ENCODE measurements around the gene TBPL2.

TBPL2 gene

GRCh38 chr14:55366271-55366670 lies 74.1 kb downstream of the TBPL2 start:
- DNase-seq (ENCODE audit: low read depth in 4 of 4, low spot score in 1 of 4) = no peak
